Neural crest cell (in vitro differentiated cells): ENCODE results near the gene ATP6V0A1. TPM values are rescaled to one million over a fixed set of nuclear protein-coding genes. Genes with fewer than 3 reads are reported as not detected.

ENCODE experiments used
- DNase-seq: peaks from one replicate; pipeline ENCODE4 v3.0.0; 2021; ENCODE audit warnings: low read depth, mixed read lengths, low spot score
- H3K27ac Mint-ChIP-seq: one replicate; pipeline ENCODE4 v1.8.0; 2021; ENCODE audit warnings: mild to moderate bottlenecking, mixed read lengths; ENCODE audit not compliant: unreplicated experiment
- H3K27me3 Mint-ChIP-seq: 2 replicates; pipeline ENCODE4 v1.8.0; 2021; ENCODE audit warnings: low read depth, mild to moderate bottlenecking, mixed read lengths
- H3K36me3 Mint-ChIP-seq: 2 replicates; pipeline ENCODE4 v1.8.0; 2021; ENCODE audit warnings: low read depth, mild to moderate bottlenecking, mixed read lengths
- H3K4me1 Mint-ChIP-seq: 2 replicates; pipeline ENCODE4 v1.8.0; 2021; ENCODE audit warnings: mixed read lengths
- H3K4me3 Mint-ChIP-seq: one replicate; pipeline ENCODE4 v1.8.0; 2021; ENCODE audit warnings: mild to moderate bottlenecking, mixed read lengths
- H3K9me3 Mint-ChIP-seq: 2 replicates; pipeline ENCODE4 v1.8.0; 2021; ENCODE audit warnings: mixed read lengths
- total RNA-seq: library from RNA; stranded (reverse); gene quantifications from 2 replicates; pipeline ENCODE4 v1.2.1, GENCODE V29; 2021
- TF ChIP-seq, protein P1 (sequence below): fragments of 200-600 bp; sonication (generic); conservative IDR thresholded peaks from 2 replicates; pipeline ENCODE4 v1.5.0; 2021; ENCODE audit warnings: antibody characterized with exemption, mild to moderate bottlenecking

The ATP6V0A1 gene
- total RNA-seq, 1 donor from 2014 or later, result 59.4 TPM

DNA sequence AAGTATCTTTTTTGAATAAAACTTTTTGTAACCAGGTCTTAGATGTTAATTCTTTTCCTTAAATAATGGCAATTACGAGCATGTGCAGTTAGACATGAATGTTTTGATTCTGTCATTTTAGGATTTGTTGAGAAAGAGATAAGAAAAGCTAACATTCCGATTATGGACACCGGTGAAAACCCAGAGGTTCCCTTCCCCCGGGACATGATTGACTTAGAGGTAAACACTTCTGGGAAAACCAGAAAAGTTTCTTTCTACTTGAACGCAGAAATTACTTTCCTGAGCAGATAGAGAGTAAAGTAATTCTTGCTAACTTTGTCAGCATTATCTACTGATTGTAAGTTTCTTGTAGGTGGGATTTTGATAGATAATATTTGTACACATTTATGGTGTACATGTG is 9.2 kb downstream of the ATP6V0A1 start:
- no peaks in the 10 kb centered on the region for H3K9me3 Mint-ChIP-seq
- no peak for DNase-seq
- peaks cover 12% of the 10 kb centered on the region for H3K36me3 Mint-ChIP-seq
- no peaks in the 10 kb centered on the region for H3K27me3 Mint-ChIP-seq
- H3K4me3 Mint-ChIP-seq, result no peak overlapping the region
- H3K27ac Mint-ChIP-seq, result no peak overlapping the region
- TF ChIP-seq, protein P1, sequence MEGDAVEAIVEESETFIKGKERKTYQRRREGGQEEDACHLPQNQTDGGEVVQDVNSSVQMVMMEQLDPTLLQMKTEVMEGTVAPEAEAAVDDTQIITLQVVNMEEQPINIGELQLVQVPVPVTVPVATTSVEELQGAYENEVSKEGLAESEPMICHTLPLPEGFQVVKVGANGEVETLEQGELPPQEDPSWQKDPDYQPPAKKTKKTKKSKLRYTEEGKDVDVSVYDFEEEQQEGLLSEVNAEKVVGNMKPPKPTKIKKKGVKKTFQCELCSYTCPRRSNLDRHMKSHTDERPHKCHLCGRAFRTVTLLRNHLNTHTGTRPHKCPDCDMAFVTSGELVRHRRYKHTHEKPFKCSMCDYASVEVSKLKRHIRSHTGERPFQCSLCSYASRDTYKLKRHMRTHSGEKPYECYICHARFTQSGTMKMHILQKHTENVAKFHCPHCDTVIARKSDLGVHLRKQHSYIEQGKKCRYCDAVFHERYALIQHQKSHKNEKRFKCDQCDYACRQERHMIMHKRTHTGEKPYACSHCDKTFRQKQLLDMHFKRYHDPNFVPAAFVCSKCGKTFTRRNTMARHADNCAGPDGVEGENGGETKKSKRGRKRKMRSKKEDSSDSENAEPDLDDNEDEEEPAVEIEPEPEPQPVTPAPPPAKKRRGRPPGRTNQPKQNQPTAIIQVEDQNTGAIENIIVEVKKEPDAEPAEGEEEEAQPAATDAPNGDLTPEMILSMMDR, result no peak
- peaks cover 9% of the 10 kb centered on the region for H3K4me1 Mint-ChIP-seq

DNA sequence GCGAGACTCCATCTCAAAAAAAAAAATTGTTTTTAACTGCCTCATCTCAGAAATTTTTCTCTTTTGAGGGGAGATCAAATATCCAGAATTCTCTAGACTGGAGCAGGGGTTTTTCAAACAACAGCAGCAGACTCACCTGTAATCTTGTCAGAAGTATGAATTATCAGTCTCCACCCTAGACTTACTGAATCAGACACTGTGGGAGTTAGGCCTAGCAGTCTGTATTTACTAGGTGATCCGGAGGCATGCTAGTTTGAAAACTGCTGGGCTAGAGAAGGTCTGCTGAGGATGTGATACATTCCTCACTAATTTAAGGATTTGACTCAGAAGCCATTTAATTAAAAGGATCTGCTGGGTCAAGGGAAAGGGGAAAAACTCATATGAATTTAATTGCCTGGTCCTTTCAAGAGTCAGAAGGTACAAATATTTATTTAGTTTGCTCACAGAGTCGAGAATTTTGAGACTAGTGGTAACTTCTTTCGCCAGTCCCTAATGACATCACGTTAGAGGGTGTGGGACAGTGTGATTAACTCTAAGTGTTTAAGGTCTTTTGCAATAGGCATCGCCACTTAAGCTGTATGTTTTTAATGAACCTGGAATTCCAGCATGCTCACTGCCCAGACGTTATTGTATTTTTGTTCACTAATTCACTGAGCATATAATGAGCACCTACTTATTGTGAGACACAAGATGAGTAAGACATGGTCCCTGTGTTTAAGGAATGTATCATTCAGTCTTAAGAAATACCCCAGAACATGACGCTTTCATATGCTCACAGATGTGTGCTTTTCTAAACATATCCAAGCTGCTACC is 14.2 kb downstream of the ATP6V0A1 start:
- H3K27me3 Mint-ChIP-seq, result no peaks in the 10 kb centered on the region
- H3K36me3 Mint-ChIP-seq, result peaks cover 22% of the 10 kb centered on the region
- no peak overlapping the region for H3K4me3 Mint-ChIP-seq
- no peaks in the 10 kb centered on the region for H3K4me1 Mint-ChIP-seq
- TF ChIP-seq, protein P1, result no peak
- no peak for DNase-seq
- no peak overlapping the region for H3K27ac Mint-ChIP-seq
- H3K9me3 Mint-ChIP-seq, result no peaks in the 10 kb centered on the region

DNA sequence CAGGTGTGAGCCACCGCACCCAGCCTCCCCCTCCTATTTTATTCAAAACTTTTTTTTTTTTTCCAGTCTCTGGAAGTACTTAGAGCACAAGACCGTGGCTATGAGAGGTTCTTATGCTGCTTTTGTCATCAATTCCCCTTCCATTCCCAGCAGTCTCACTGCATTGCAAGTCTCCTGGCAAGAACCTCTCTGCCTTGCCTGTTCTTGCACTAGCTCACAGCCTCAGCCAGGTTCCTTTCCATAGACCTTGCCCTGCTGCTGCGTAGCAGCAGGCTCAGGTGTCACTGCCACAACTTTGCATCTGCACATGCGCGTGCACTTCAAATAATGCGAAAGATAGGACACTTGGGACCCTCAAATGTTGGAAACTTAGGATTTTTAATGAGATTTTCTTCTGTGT is 15.6 kb downstream of the ATP6V0A1 start:
- no peaks in the 10 kb centered on the region for H3K27me3 Mint-ChIP-seq
- H3K36me3 Mint-ChIP-seq, result peaks cover 23% of the 10 kb centered on the region
- no peak overlapping the region for H3K27ac Mint-ChIP-seq
- DNase-seq, result no peak
- H3K4me1 Mint-ChIP-seq, result no peaks in the 10 kb centered on the region
- H3K9me3 Mint-ChIP-seq, result no peaks in the 10 kb centered on the region
- H3K4me3 Mint-ChIP-seq, result no peak overlapping the region
- TF ChIP-seq, protein P1, result no peak

DNA sequence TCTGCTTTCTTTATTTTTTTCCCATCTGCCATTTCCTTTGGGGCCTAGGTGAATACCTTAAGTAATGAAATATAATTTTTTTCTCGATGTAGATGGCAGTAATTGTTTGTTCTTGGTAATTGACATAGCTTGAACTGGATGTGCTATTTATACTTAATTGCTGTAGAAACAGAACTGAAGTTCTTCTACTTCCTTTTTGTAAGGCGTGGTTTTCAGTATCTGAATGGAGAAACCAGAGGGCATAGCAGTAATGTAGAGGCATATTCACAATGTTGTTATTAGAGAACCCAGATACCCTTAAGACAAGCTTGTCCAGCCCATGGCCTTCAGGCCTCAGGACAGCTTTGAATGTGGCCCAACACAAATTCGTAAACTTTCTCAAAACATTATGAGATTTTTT is 16.4 kb downstream of the ATP6V0A1 start:
- peaks cover 23% of the 10 kb centered on the region for H3K36me3 Mint-ChIP-seq
- H3K27ac Mint-ChIP-seq, result no peak overlapping the region
- H3K27me3 Mint-ChIP-seq, result no peaks in the 10 kb centered on the region
- H3K9me3 Mint-ChIP-seq, result no peaks in the 10 kb centered on the region
- DNase-seq, result no peak
- TF ChIP-seq, protein P1, result no peak
- no peak overlapping the region for H3K4me3 Mint-ChIP-seq
- H3K4me1 Mint-ChIP-seq, result no peaks in the 10 kb centered on the region

DNA sequence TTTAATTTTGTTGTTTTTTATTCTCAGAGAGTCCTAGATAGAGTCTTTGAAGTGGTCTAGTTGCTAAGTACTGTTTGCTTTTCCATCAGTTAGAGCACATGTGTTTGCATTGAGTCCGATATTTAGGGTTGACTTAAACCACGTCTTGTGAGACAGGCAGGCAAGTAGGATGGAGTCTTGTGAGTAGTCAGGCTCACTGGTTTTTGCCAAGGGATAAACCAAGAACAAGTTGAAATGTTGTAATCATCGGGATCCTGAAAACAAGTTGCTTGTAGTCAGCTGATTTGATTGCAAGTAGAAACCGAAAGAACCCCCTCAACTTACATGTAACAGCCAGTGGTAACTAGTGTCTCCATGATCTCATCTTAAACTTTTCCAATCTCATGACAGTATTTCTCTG is 17.2 kb downstream of the ATP6V0A1 start:
- no peaks in the 10 kb centered on the region for H3K4me1 Mint-ChIP-seq
- TF ChIP-seq, protein P1, result no peak
- no peak overlapping the region for H3K27ac Mint-ChIP-seq
- no peaks in the 10 kb centered on the region for H3K27me3 Mint-ChIP-seq
- peaks cover 23% of the 10 kb centered on the region for H3K36me3 Mint-ChIP-seq
- H3K9me3 Mint-ChIP-seq, result no peaks in the 10 kb centered on the region
- DNase-seq, result no peak
- no peak overlapping the region for H3K4me3 Mint-ChIP-seq
